ENCODE results near the gene CIP2A. TPM values are rescaled to one million over a fixed set of nuclear protein-coding genes. Genes with fewer than 3 reads are reported as not detected.

The CIP2A gene
- total RNA-seq, 1 experiment from 2014 or later: 21.9 TPM

DNA sequence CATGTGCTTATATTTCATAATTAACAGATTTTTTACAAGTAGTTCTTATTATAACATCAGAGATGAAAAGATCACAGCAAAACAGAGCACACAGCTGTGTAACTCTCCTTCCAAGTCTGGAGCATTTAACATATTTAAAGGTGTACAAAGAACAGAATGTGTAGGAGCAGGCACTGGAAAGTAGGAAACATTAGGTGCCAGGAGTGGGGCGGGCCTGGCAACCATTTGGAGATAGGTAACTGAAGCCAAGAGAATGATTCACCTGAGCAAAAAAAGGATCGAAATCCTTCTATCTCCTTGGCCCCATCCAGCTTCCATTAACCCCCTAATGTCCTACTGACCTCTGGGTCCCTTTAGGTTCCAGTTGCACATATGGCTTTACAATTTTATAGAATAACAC is 76.6 kb downstream of the CIP2A start:
- DNase-seq (ENCODE audit: extremely low read depth, low read depth): no peak

DNA sequence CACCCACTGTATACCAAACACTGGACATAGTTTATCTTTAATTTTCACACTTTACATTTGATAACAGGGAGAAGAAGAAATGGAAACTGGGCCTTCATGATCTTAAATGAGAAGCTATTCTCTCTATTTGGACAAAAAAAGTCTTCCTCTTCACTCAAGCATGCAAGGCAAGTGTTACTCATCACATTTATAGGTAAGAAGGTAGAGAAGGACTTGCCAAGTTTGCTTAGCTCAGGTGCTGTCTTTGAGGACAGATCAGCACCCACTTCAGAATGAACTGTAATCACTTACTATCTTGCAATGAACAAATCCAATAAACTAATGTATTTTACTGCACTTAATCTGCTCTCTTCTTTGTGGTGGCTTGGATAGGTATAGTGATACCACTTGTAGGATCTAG is 77.7 kb downstream of the CIP2A start:
- DNase-seq (ENCODE audit: extremely low read depth, low read depth): no peak

DNA sequence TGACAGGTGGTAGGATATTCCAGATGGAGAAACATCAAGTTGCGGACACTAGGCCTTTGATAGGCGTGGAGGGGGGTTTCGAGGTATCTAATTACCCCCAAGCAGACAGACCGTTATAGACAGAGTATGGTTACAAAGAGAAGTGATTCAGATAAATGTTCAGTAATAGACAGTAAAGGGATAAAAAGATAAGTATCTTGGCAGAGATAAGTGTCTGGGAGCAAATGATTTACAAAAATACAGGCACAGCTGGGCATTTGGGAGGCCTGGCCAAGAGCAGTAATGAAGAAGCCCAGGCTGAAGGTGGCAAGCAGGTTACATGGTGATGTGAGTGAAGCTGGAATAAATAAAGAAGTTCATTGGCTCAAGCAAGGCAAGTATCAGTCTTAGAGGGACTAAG is 78.2 kb downstream of the CIP2A start:
- DNase-seq (ENCODE audit: extremely low read depth, low read depth): no peak

GRCh38 chr3:108510496-108510895 is 78.7 kb downstream of the CIP2A start, which contains the start of gene MYH15:
Gene MYH15 (minus strand): TSS chr3:108510596. CDS start chr3:108510530, 66 bp downstream.
- DNase-seq (ENCODE audit: extremely low read depth, low read depth): no peak

GRCh38 chr3:108509871-108510270 is 79.4 kb downstream of the CIP2A start:
- no peak for DNase-seq (ENCODE audit: extremely low read depth, low read depth)

DNA sequence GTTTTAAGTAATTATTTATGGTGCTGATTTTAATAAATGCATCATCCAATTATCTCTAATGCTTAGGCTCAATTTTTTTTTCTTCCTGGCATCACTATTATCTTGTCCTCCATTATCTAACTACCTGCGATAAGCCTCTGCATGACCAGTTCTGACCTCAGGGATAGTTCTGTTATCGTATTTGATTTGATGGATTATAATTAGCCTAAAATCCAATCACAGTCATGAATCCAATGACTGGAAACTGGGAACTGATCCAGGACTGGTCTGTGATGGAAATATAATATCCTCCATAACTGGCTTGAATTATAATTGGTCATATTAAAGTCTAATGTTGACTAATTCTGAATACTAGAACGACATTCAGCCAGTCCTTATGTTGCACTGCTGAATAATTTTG is 80.0 kb downstream of the CIP2A start:
- DNase-seq (ENCODE audit: extremely low read depth, low read depth): no peak

- no peak for DNase-seq (ENCODE audit: extremely low read depth, low read depth)
Observed at GRCh38 chr3:108507902-108508301, 81.3 kb downstream of the CIP2A start.

GRCh38 chr3:108505811-108506210 is 83.4 kb downstream of the CIP2A start:
- no peak for DNase-seq (ENCODE audit: extremely low read depth, low read depth)

DNA sequence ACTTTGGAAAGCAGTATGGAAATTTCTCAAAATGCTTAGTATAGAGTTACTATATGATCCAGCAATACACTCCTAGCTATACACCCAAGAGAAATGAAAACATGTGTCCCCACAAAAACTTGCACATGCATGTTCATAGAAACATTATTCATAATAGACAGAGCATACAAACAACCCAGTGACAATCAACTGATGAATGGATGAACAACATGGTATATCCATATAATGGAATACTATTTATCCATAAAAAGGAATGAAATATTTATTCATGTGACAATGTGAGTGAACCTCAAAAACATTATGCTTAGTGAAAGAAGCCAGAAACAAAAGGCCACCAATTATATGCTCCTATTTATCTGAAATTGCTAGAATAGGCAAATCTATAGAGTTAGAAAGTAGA is 85.5 kb downstream of the CIP2A start:
- DNase-seq (ENCODE audit: extremely low read depth, low read depth): no peak

DNA sequence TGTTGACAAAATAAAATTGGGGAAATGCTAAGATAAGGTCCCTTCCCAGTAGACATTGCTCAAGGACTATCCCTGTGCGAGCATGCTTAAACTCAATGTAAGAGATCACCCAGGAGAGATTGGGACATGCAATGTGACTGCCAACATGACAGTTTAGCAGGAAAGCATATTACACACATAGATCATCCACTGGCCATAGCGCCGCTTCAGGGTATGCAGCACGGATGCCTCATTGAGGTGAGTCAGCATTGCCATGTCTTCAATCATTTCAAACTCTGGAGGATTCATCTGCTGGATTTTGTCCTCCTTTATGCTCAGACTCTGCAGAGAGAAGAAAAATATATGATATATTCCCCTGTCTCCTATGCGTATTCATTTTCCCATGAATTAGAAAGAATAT is 87.7 kb downstream of the CIP2A start:
- no peak for DNase-seq (ENCODE audit: extremely low read depth, low read depth)

DNA sequence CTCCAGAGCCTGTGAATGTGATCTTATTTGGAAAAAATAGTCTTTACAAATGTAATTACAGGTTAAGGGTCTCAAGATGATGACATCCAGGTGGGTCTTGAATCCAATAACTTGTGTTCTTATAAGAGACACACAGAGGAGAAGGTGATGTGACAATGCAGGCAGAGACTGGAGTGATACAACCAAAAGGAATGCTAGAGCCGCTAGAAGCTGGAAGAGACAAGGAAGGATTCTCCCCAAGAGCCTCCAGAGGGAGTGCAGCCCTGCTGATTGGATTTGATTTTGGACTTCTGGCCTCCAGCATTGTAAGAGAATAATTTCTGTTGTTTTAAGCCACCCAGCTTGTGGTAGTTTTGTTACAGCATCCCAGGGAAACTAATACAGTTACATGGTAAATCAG is 88.5 kb downstream of the CIP2A start:
- no peak for DNase-seq (ENCODE audit: extremely low read depth, low read depth)

Small RNA genes lying within 50 kb of the gene (small RNA-seq; reads per million reads assigned to genes)
- gene RF00156: 0 to 0.04 reads per million in 2 experiments

Other genes starting within 250 kb of the CIP2A start
- 0.12 and 0.14 TPM in 2 replicates for gene MYH15, start 78.8 kb downstream of the CIP2A start, total RNA-seq (2014; rRNA removed; shearing (Covaris generic))
- gene DZIP3, start 284 bp upstream of the CIP2A start, total RNA-seq (2014; rRNA removed; shearing (Covaris generic)): 5.8 and 6.2 TPM in 2 replicates
- gene RETNLB, start 168.0 kb upstream of the CIP2A start, total RNA-seq (2014; rRNA removed; shearing (Covaris generic)): not detected in 2 replicates
- gene TRAT1, start 233.3 kb upstream of the CIP2A start, total RNA-seq (2014; rRNA removed; shearing (Covaris generic)): not detected in 2 replicates

All from NCI-H460 (cell line).